Endodermal cell (in vitro differentiated cells): ENCODE measurements around the gene RBPJL. TPM values are rescaled to one million over a fixed set of nuclear protein-coding genes. Genes with fewer than 3 reads are reported as not detected.

Source experiments
- DNase-seq: peaks from one replicate; pipeline ENCODE4 v3.0.0-alpha.2; 2017
- H3K27ac ChIP-seq: 2 replicates; pipeline ENCODE4 v1.5.1; 2013; ENCODE audit warnings: mild to moderate bottlenecking, low read depth, low read length, moderate library complexity
- H3K27me3 ChIP-seq: 2 replicates; pipeline ENCODE4 v1.6.1; 2013; ENCODE audit warnings: mild to moderate bottlenecking, low read length, moderate library complexity; ENCODE audit not compliant: insufficient read depth, control insufficient read depth, poor library complexity, severe bottlenecking
- H3K36me3 ChIP-seq: 2 replicates; pipeline ENCODE4 v1.7.0; 2013; ENCODE audit warnings: mild to moderate bottlenecking, low read length, moderate library complexity; ENCODE audit not compliant: control insufficient read depth, insufficient read depth
- H3K4me1 ChIP-seq: one replicate; pipeline ENCODE4 v1.7.0; 2013; ENCODE audit warnings: low read length; ENCODE audit not compliant: control insufficient read depth, insufficient read depth
- H3K4me3 ChIP-seq: 2 replicates; pipeline ENCODE4 v1.5.1; 2013; ENCODE audit warnings: mild to moderate bottlenecking, low read length, moderate library complexity
- H3K9ac ChIP-seq: 2 replicates; pipeline ENCODE4 v1.6.1; 2013; ENCODE audit warnings: mild to moderate bottlenecking, low read length, moderate library complexity; ENCODE audit not compliant: poor library complexity, severe bottlenecking; ENCODE audit errors: extremely low read depth
- H3K9me3 ChIP-seq: 2 replicates; pipeline ENCODE4 v1.6.1; 2013; ENCODE audit warnings: mild to moderate bottlenecking, low read length, moderate library complexity; ENCODE audit not compliant: control insufficient read depth
- H3K27ac Mint-ChIP-seq: 2 replicates; pipeline ENCODE4 v1.8.0; 2020; ENCODE audit warnings: mixed read lengths
- H3K27me3 Mint-ChIP-seq: 2 replicates; pipeline ENCODE4 v1.8.0; 2021; ENCODE audit warnings: mild to moderate bottlenecking, mixed read lengths; ENCODE audit not compliant: insufficient read depth
- H3K36me3 Mint-ChIP-seq: 2 replicates; pipeline ENCODE4 v1.8.0; 2020; ENCODE audit warnings: low read depth, mixed read lengths
- H3K4me1 Mint-ChIP-seq: 2 replicates; pipeline ENCODE4 v1.8.0; 2020; ENCODE audit warnings: mixed read lengths
- H3K4me3 Mint-ChIP-seq: 2 replicates; pipeline ENCODE4 v1.8.0; 2020; ENCODE audit warnings: mild to moderate bottlenecking, moderate library complexity, mixed read lengths
- H3K9me3 Mint-ChIP-seq: 2 replicates; pipeline ENCODE4 v1.8.0; 2020; ENCODE audit warnings: mild to moderate bottlenecking, mixed read lengths
- WGBS, 2 experiments: methylation state at CpG; one replicate each; pipeline versions ENCODE4 v1.1.5 to v1.1.7; 2013; ENCODE audit warnings: missing lambda C conversion rate in 2 of 2, mixed read lengths in 1 of 2; ENCODE audit not compliant: insufficient coverage in 1 of 2, insufficient read length in 1 of 2; 5-methylcytosine and 5-hydroxymethylcytosine counted together
- total RNA-seq, 2 donors: library from RNA; stranded (reverse); fragmentation: NEBNext Ultra II Directional in 1 of 2; extraction: Animal tissue kit (Norgen Biotek cat#: 25700) in 1 of 2; gene quantifications; 2 replicates in 1 of 2; 3 replicates in 1 of 2; pipeline ENCODE4 v1.2.1, GENCODE V29; 2021
- TF ChIP-seq, protein P1 (sequence below): fragments of 200-600 bp; sonication (generic); conservative IDR thresholded peaks from 2 replicates; pipeline ENCODE4 v1.5.0; 2021; ENCODE audit warnings: antibody characterized with exemption, mild to moderate bottlenecking

RBPJL gene
- total RNA-seq, 2 donors from 2014 or later, result not detected

DNA sequence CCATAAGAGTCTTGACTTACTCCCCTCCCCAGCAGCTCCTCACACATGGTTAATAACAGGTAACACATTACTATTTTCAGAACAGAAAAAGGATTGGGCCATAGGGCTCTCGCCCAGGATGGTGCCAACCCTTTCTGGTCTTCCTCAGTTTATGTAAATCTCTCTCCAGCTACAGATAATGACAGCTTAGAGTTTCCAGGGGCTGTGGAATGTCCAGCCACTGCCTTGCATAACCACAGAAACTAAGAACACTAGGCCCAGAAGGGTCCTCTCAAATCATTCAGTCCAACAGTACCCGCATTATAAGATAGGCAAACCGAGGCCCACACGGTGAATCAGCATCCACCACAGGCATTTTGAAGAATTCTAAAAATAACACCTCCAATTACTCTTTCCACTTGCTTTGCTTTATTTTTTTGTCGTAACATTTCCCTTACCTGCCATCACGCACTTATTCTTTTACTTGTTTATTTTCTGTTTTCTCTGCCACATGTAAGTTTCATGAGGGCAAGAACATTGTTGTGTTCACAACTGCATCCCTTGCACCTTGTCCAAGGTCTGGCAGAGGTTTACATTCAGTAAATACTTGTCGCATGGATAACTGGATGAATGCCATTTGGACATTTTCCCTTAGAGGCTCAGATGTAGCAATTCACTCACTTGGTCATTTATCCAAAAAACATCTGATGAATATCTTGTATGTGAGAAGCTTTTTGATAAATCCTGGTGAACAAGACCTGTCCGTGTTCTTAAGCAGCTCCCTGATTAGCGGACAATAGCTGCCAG lies 48.0 kb downstream of the RBPJL start:
- Mint-ChIP-seq H3K4me1 (peaks cover 19% of the 10 kb centered on the region), H3K36me3 (no peaks in the 10 kb centered on the region), H3K27me3 (no peaks in the 10 kb centered on the region), H3K27ac (no peak overlapping the region), H3K9me3 (no peaks in the 10 kb centered on the region), H3K4me3 (no peak overlapping the region)
- H3K9ac ChIP-seq, result no peak overlapping the region
- no peaks in the 10 kb centered on the region for H3K9me3 ChIP-seq
- H3K36me3 ChIP-seq, result no peaks in the 10 kb centered on the region
- H3K4me1 ChIP-seq, result peaks cover 2% of the 10 kb centered on the region
- H3K27me3 ChIP-seq, result no peaks in the 10 kb centered on the region
- TF ChIP-seq, protein P1, sequence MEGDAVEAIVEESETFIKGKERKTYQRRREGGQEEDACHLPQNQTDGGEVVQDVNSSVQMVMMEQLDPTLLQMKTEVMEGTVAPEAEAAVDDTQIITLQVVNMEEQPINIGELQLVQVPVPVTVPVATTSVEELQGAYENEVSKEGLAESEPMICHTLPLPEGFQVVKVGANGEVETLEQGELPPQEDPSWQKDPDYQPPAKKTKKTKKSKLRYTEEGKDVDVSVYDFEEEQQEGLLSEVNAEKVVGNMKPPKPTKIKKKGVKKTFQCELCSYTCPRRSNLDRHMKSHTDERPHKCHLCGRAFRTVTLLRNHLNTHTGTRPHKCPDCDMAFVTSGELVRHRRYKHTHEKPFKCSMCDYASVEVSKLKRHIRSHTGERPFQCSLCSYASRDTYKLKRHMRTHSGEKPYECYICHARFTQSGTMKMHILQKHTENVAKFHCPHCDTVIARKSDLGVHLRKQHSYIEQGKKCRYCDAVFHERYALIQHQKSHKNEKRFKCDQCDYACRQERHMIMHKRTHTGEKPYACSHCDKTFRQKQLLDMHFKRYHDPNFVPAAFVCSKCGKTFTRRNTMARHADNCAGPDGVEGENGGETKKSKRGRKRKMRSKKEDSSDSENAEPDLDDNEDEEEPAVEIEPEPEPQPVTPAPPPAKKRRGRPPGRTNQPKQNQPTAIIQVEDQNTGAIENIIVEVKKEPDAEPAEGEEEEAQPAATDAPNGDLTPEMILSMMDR, result no peak
- H3K4me3 ChIP-seq, result no peak overlapping the region
- H3K27ac ChIP-seq, result no peak overlapping the region
- 86 to 89% methylated on average over 9 of the region's 9 CpGs for WGBS, 2 experiments
- DNase-seq, result no peak

DNA sequence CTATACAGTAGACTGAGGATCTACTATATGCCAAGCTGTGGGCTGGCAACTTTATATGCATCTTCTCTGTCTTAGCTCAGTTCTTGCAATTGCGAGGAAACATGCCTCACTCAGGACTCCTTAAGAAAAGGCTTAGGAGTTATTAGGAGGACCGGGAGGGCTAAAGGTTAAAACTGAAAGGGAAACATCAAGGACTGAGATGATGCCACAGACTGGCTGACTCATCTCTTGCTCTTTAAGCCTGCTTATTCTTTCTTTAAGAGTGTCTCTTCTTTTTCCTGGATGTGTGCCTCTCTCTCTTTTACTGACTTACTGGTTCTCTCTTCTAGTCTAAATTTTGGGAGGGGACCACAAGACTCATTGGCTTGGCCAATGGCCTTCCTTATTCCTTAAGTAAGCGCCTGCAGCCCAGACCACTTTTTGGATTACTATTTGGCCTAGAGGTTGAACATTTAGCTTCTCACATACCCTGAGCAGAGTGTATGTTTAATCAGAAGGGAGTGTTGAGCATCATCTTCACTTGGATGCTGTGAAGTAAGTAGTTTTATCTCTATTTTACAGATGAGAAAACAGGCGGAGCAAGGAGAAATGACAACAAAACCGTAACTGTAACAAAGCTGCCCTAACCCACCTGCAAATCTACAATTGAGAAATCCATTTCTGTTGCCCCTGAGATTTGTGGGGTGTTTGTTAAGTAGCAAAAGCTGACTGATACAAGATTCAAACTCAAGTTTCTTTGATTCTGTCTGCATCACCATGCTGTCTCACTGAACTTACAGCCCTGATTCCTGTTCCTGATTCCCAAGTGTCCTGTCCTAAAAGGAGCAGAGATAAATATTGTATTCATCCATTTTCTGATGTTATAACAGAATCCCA lies 48.8 kb downstream of the RBPJL start:
- Mint-ChIP-seq H3K27me3 (no peaks in the 10 kb centered on the region), H3K36me3 (no peaks in the 10 kb centered on the region), H3K4me1 (peaks cover 17% of the 10 kb centered on the region), H3K9me3 (no peaks in the 10 kb centered on the region), H3K4me3 (no peak overlapping the region), H3K27ac (no peak overlapping the region)
- Histone ChIP-seq H3K27me3 (no peaks in the 10 kb centered on the region), H3K9me3 (no peaks in the 10 kb centered on the region), H3K27ac (no peak overlapping the region), H3K4me1 (peaks cover 2% of the 10 kb centered on the region), H3K9ac (no peak overlapping the region), H3K36me3 (no peaks in the 10 kb centered on the region), H3K4me3 (no peak overlapping the region)
- DNase-seq, result no peak
- 65 to 73% methylated on average over 3 of the region's 5 CpGs for WGBS, 2 experiments
- TF ChIP-seq, protein P1, result no peak

DNA sequence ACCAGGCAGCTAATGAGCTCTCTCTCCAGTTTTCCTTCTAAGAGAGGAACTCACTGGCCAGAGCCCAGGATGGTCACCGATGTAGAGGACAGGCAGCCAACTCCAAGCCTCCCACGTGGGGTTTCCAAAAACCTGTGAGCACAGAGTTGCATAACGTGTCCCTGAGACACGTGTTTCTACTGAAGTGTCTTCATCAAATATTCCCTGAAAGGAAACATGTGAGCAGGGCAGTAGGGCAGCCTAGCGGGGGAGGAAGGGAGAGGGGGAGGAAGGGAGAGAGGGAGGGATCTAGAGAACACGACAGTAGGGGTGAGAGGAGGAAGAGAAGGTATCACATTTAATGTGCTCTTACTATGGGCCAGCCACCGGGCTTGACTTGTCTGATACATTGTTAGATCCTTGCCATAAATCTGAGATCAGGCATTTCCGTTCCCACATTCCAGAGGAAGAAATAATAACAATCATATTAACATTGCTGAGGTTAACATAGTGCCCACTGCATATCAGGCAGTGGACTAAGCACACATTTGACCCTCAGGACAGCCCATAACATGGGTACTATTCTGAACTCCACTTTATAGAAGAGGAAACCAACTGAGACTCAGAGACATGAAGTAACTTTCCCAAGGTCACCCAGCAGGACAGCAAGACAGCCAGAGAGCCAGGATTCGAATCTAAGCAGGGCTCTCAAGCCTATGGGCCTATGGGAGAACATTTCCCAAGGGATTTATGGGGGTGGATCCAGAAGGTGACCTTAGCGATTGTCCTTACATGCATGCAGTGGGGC lies 51.8 kb downstream of the RBPJL start:
- H3K4me1 ChIP-seq, result peaks cover 2% of the 10 kb centered on the region

More for the DNA sequence above, 51.8 kb downstream of the RBPJL start:
- H3K4me1 Mint-ChIP-seq, result peaks cover 20% of the 10 kb centered on the region
- WGBS, 2 experiments, result 69 to 73% methylated on average over 6 to 10 of the region's 10 CpGs
- Histone ChIP-seq H3K9ac (no peak overlapping the region), H3K9me3 (no peaks in the 10 kb centered on the region), H3K27me3 (no peaks in the 10 kb centered on the region), H3K4me3 (no peak overlapping the region), H3K36me3 (no peaks in the 10 kb centered on the region), H3K27ac (no peak overlapping the region)
- H3K4me3 Mint-ChIP-seq, result no peak overlapping the region
- H3K36me3 Mint-ChIP-seq, result no peaks in the 10 kb centered on the region
- TF ChIP-seq, protein P1, result no peak
- H3K9me3 Mint-ChIP-seq, result no peaks in the 10 kb centered on the region
- DNase-seq, result peak; percentile 45
- no peaks in the 10 kb centered on the region for H3K27me3 Mint-ChIP-seq
- no peak overlapping the region for H3K27ac Mint-ChIP-seq
